HL-60/S4 (cell line): Measurements from ENCODE around the gene HMGCR.

Experiments used
- in situ Hi-C: fragments of 300-500 bp; cut with MboI; formaldehyde crosslinking; loops from 2 replicates; pipeline ENCODE4 v1.14.3; 2022; ENCODE audit warnings: low sequenced_read_pairs

HMGCR gene

DNA sequence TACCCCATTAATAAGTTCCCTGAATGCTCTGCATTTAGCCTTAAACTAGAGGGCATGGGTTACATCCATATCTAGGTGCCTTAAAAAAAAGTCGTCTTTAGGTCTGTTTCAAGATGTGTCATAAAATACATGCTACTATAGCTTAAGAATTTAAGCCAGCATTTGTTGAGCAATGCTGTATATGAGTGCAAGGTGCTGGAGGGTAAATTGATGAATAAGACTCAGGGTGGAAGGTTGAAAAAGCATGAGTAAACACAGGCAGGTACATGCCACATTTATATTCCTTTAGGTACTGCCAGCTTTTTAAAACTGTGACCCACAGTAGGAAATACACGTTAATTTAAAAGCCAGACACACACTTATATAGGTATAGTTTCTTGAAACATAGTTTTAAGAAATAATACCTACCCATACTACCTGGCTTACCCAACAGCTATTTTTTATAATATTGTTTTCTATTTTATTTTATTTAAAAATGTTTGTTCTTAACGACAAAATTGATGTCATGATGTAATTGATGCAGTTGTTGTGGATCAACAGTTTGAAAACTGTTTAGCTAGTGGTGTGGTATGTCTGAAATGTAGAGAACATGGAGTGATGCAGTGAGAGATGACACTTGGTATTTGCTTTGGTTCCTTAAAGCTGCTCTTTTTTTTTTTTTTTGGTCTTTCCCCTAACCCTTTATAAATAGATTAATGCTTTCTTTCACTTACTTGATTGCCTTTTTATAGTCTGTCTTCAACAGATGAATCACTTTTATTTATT, 3.9 kb downstream of the HMGCR start:
- in situ Hi-C loops: no loop called here

DNA sequence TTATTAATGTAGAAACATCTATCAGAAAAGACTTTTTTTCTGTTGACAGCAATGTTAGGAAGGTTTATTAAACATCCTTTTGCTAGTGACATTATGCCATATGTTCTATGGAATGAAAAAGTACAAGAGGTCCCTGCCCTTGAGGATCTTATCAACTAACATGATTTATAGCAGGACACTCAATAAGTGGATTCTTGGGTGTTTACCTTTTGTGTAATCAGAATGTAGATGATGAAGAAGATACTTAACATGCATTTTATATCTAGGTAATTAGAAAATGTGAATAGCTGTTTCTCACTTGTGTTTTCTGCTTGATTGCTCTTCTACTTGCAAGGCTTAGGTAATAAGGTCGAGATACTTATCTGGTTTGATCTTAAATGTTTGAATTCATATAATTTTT, 4.9 kb downstream of the HMGCR start:
- in situ Hi-C loops: no loop called here

DNA sequence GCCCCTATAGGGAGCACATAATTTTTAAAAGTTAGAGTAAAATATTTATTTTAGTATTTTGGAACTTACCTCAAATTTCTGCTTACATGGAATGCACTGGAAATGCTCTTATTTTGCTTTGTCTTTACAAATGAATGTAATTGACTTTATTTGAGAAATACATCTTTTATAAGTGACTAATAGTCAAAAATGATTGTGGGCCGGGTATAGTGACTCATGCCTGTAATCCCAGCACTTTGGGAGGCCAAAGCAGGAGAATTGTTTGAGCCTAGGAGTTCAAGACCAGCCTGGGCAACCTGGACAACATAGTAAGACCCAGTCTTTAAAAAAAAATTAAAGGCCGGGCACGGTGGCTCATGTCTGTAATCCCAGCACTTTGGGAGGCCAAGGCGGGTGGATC, 5.8 kb downstream of the HMGCR start:
- in situ Hi-C loops: no loop called here

- in situ Hi-C loops: no loop called here
These were observed 11.2 kb downstream of the HMGCR start for GRCh38 chr5:75348241-75348640.

- in situ Hi-C loops: no loop called here
These were observed 12.6 kb downstream of the HMGCR start for GRCh38 chr5:75349663-75350062.

DNA sequence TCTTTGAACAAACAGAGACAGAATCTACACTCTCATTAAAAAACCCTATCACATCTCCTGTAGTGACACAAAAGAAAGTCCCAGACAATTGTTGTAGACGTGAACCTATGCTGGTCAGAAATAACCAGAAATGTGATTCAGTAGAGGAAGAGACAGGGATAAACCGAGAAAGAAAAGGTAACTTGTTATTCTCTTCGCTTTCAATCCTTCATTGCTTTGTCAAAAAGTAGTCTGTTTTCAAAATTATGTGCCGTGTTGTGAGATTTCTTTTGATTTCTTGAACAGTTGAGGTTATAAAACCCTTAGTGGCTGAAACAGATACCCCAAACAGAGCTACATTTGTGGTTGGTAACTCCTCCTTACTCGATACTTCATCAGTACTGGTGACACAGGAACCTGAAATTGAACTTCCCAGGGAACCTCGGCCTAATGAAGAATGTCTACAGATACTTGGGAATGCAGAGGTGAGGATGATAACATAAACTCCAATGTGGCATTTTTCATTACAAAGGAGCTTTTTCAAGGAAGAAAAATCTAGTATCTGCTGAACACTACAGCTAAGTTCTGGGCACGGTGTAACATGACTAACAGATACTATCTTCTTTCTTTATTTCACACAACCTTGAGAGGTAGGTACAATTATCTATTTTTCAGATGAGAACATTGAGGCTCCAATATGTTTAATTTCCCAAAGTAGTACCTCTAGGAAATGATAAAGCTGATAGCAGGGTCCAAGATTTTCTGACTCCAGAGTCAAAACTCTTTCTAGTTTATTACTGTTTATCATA, 14.3 kb downstream of the HMGCR start:
- in situ Hi-C loops: no loop called here

DNA sequence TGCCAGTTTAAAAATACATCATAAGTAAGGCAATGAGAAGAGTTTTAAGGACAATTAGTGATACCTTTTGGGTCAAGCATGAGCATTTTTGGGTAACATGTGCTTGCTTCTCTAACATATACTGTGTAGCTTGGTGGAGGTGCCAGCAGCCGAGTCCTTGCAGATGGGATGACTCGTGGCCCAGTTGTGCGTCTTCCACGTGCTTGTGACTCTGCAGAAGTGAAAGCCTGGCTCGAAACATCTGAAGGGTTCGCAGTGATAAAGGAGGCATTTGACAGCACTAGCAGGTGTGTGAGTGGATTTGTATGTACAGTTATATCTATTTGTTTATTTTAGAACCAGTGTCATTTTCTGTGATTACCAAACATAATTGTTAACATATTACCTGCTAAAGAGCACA, 18.2 kb downstream of the HMGCR start:
- in situ Hi-C loops: no loop called here

DNA sequence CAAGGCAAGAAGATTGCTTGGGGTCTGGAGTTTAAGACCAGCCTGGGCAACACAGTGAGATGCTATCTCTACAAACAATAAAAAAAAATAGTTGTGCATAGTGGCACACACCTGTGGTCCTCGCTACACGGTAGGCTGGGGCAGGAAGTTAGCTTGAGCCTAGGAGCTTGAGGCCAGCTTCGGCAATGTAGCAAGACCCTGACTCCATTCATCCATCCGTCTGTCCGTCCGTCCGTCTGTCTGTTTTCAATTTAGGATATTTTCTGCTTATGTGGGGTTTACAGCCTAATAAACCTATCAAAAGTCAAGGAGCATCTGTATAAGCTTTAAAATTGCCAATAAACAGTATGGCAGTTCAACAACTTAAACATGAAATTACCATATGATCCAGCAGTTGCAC, 19.7 kb downstream of the HMGCR start:
- in situ Hi-C loops: no loop called here

GRCh38 chr5:75358117-75358516, 21.1 kb downstream of the HMGCR start:
- in situ Hi-C loops: no loop called here

DNA sequence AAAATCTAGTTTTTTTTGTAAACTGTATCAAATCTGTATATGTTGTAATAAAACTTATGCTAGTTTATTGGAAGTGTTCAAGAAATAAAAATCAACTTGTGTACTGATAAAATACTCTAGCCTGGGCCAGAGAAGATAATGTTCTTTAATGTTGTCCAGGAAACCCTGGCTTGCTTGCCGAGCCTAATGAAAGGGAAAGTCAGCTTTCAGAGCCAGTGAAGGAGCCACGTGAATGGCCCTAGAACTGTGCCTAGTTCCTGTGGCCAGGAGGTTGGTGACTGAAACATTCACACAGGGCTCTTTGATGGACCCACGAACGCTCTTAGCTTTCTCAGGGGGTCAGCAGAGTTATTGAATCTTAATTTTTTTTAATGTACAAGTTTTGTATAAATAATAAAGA, 24.3 kb downstream of the HMGCR start:
- in situ Hi-C loops: no loop called here

DNA sequence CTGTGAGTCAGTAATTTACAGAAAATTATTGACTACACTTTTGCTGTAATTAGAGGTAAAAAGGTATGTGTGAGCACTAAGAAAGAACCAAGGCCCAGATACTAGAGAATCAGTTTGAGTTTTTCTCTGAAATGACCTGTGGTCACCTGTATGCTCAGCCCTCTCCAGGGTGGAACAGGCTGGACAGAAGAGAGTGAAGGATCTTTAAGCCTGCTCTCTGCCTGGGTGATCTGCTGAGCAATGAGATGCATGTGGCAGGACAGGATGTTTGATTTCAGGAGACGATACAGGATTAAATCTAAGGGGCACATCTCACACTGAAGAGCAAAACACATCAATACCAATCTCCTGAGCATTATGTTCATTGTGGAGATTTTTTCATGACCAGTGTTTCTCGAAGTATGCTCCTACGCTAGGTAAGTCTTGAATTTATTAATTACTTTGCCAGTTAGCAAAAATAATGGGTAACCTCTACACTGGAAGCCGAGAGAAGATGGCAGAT, 25.5 kb downstream of the HMGCR start:
- in situ Hi-C loops: no loop called here

DNA sequence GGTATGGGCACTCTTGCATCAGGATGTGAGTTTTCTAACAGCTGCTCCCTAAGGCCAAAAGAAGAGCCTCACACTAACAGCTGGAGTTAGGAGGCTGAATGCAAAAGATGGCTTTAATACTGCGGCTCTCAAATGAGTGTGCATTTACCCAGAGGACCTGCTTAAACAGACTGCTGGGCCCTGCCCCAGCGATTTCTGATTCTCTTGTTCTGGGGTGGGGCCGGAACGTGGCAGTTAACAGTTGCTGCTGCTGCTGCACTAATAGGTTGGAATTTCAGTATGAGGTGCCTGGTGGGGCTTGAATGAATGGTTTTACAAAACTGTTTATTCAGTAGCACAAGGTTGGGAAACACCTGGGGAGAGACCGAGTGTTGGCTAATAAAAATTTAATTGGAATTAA, 26.1 kb downstream of the HMGCR start:
- in situ Hi-C loops: no loop called here

- in situ Hi-C loops: no loop called here
These were observed 26.9 kb downstream of the HMGCR start for GRCh38 chr5:75363726-75364495.

GRCh38 chr5:75364571-75365280, 27.7 kb downstream of the HMGCR start:
- in situ Hi-C loops: no loop called here

DNA sequence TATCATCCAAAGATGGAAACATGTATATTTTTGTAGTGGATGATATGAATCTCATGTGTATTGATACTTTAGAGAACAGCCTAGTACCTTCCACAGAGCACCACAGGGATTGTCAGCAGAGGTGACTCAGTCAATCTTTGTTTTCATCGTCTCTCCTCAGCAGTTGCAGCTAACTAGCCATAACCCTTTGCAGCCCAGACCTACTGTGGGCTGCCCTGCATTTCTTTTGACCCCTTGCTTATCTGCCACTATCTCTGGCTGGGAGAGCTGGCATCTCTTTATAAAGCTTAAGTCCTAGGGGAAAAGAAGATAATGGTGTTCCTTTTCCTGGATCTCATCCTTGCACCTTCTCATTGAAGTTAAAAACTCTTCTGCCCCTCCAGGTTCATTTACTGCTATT, 28.7 kb downstream of the HMGCR start:
- in situ Hi-C loops: no loop called here

GRCh38 chr5:75366787-75367186, 29.8 kb downstream of the HMGCR start:
- in situ Hi-C loops: no loop called here

DNA sequence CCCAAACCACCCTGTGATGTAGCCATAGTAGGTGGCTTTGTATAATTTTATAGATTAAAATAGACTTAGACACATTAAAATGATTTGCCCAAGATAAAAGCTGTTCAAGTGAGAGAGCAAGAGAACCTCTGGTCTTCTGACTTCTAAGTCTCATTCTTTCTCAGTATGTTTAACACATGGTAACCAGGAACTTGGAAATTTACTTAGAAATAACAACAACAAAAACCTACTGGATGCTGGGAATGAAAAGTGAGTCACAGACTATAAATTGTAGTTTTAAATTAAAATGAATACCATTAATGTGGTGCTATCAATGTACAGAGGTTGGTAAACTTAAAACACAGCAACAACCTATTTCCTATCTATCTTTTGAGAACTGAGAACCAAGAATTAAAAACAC, 30.4 kb downstream of the HMGCR start:
- in situ Hi-C loops: no loop called here

DNA sequence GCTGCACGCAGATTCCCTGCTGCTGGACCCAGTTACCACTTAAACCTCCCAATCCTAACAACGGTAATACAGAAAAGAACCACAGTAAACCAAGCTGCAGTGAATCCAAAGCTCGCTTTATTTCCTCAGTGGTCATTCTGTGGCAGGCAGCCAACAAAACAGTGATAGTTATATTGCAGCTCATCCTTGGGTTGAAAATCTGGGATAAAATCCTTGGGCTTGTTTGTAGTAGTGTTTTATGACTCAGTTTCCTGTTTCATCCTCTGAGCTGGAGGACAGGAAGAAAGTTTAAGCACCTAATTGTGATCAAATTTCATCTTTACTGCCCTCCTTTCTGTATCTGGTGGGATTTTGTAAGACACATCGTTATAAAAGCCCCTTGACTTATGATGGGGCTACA, 31.4 kb downstream of the HMGCR start:
- in situ Hi-C loops: no loop called here

DNA sequence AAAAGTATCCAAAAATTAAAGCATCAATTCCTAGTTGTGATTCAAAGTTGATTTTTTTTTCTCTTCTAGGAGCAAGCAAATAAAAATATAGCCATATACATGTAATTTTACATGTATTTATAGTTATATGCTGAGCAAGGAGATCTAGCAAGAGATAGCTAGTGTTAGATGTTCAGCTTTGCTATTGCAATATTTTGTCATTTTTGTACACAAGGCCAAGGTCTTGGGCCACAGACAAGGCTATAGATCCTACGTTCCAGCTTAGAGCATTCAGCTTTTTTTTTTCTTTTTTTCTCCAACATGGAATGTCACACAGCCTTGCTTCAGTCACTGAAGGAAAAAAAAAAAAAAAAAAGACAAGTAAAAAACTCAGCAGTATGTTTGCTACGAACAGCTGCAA, 36.8 kb downstream of the HMGCR start:
- in situ Hi-C loops: no loop called here

DNA sequence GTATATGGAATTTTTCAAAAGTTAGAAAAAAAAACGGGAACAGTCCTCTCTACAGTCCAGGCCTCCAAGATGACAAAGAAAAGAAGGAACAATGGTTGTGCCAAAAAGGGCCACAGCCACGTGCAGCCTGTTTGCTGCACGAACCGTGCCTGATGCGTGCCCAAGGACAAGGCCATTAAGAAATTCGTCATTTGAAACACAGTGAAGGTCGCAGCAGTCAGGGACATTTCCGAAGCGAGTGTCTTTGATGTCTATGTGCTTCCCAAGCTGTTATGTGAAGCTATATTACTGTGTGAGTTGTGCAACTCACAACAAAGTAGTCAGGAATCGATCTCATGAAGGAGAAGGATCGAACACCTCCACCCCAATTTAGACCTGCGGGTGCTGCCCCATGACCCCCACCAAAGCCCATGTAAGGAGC, 37.4 kb downstream of the HMGCR start:
- in situ Hi-C loops: no loop called here

DNA sequence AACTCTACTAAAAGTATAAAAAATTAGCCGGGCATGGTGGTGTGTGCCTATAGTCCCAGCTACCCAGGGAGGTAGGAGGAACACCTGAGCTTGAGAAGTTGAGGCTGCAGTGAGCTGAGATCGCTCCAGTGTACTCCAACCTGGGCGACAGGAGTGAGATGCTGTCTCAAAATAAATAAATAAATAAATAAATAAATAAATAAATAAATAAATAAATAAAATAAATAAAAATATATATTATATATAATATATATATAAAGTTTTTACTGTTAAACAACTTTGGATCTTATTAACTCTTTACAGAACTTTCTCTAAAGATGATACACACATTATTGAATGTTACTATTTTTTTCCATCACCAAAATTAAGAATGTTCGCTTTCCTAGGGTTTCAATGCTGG, 38.4 kb downstream of the HMGCR start:
- in situ Hi-C loops: no loop called here
